ENCODE data around the gene ARHGEF11.
A peak's percentile ranks its signal among the peaks of the same experiment; 100 is the strongest.

GRCh38 chr1:156923670-156924477 is 121.7 kb downstream of the ARHGEF11 start:
- TF ChIP-seq CTCF (optimal IDR thresholded peaks at IDR 0.05 in 1 of 3, IDR thresholded peaks at IDR 0.05 in 1 of 3, conservative IDR thresholded peaks at IDR 0.05 in 1 of 3; ENCODE audit: extremely low read depth in 1 of 3, insufficient read depth in 2 of 3, low read length in 3 of 3) (no peak), EZH2 (IDR thresholded peaks at IDR 0.05; ENCODE audit: low read length) (peak; percentile 92)
